Vagina (tissue), 2 donors: ENCODE measurements around the gene IL24.

ENCODE experiments used
- CTCF ChIP-seq, 3 experiments: fragments of 450-650 bp in 2 of 3; fragments of 200-600 bp in 1 of 3; sonication (generic) in 1 of 3; IDR thresholded peaks; one replicate each; pipeline ENCODE4 v1.5.1; 2017 to 2019; ENCODE audit warnings: antibody characterized with exemption in 3 of 3, mild to moderate bottlenecking in 2 of 3, moderate library complexity in 2 of 3
- POLR2A ChIP-seq, 2 donors: fragments of 450-650 bp; IDR thresholded peaks; one replicate each; pipeline ENCODE4 v1.6.1; 2017; ENCODE audit warnings: antibody characterized with exemption in 2 of 2, mild to moderate bottlenecking in 2 of 2, moderate library complexity in 2 of 2
- POLR2AphosphoS5 ChIP-seq, 2 donors: sonication (generic); formaldehyde crosslinking; IDR thresholded peaks; one replicate each; pipeline ENCODE4 v1.9.0; 2017; ENCODE audit warnings: antibody characterized with exemption in 2 of 2, mild to moderate bottlenecking in 2 of 2, low read depth in 1 of 2; ENCODE audit not compliant: insufficient read depth in 1 of 2

- TF ChIP-seq POLR2AphosphoS5 (IDR thresholded peaks at IDR 0.05; ENCODE audit: insufficient read depth in 1 of 2, low read depth in 1 of 2) (no peak), CTCF (IDR thresholded peaks at IDR 0.05) (no peak), POLR2A (IDR thresholded peaks at IDR 0.05) (no peak)
Observed at GRCh38 chr1:206902702-206903101, 5.5 kb downstream of the IL24 start.
